GM12878 (cell line): Measurements from ENCODE around the gene EXOC4. TPM values are rescaled to one million over a fixed set of nuclear protein-coding genes. Genes with fewer than 3 reads are reported as not detected.

ENCODE experiments used
- ATAC-seq: fragments of 200-7000 bp; cut with Tn5 transposase; 3 replicates; pipeline ENCODE4 v1.9.1; 2020; ENCODE audit warnings: mild to moderate bottlenecking, moderate library complexity
- BruUV-seq: library from RNA; stranded (reverse); fragments of 400-500 nt; replicated peaks from 2 replicates; lab custom pipeline; 2021; lab: Mats Ljungman, UMichigan
- CTCF ChIA-PET: fragments of 300-600 bp; sonication (Branson Sonifier 250); formaldehyde crosslinking; extraction: SDS; loops from one replicate; lab custom pipeline; 2021; ENCODE audit warnings: inconsistent platforms; lab: Yijun Ruan, JAX
- POLR2A ChIA-PET: fragments of 350-600 bp; formaldehyde crosslinking; extraction: SDS; loops from one replicate; lab custom pipeline; 2021; ENCODE audit warnings: inconsistent platforms; lab: Charles Lee
- RAD21 ChIA-PET: fragments of 300-600 bp; sonication (Branson Sonifier 250); formaldehyde crosslinking; loops from one replicate; lab custom pipeline; 2023; ENCODE audit warnings: antibody characterized with exemption; ENCODE audit not compliant: unreplicated experiment; lab: Charles Lee
- SMC1A ChIA-PET: fragments of 300-600 bp; sonication (Branson Sonifier 250); formaldehyde crosslinking; loops from one replicate; lab custom pipeline; 2023; ENCODE audit not compliant: unreplicated experiment, uncharacterized antibody; lab: Charles Lee
- DNase-seq: peaks from one replicate; pipeline ENCODE4 v3.0.0-alpha.2; 2011; ENCODE audit warnings: low read depth, low spot score
- FAIRE-seq: peaks from 3 replicates; lab custom pipeline; 2011; peaks lifted over from hg19 to GRCh38; lab: Jason Lieb, UNC
- H2AFZ ChIP-seq: 2 replicates; pipeline ENCODE4 v1.6.0; 2011; ENCODE audit warnings: low read depth, low read length, control low read depth; ENCODE audit not compliant: control insufficient read depth
- H3K27ac ChIP-seq: 2 replicates; pipeline ENCODE4 v1.5.1; 2011; ENCODE audit warnings: control low read depth; ENCODE audit not compliant: control insufficient read depth, insufficient read depth
- H3K27me3 ChIP-seq, 2 experiments: replicated peaks in 1 of 2; 2 replicates each; pipeline versions ENCODE4 v1.6.0 to v1.6.1; 2011; ENCODE audit warnings: low read length in 1 of 2; ENCODE audit not compliant: control insufficient read depth in 2 of 2, insufficient read depth in 2 of 2
- H3K36me3 ChIP-seq, 2 experiments: 2 replicates each; pipeline ENCODE4 v1.5.1; 2011; ENCODE audit warnings: low read length in 1 of 2; ENCODE audit not compliant: control insufficient read depth in 2 of 2, insufficient read depth in 2 of 2
- H3K4me1 ChIP-seq: 2 replicates; pipeline ENCODE4 v1.6.1; 2011; ENCODE audit warnings: mild to moderate bottlenecking, low read length, moderate library complexity, mixed read lengths; ENCODE audit not compliant: control insufficient read depth, insufficient read depth
- H3K4me2 ChIP-seq: 2 replicates; pipeline ENCODE4 v1.6.0; 2011; ENCODE audit warnings: control low read depth; ENCODE audit not compliant: control insufficient read depth, insufficient read depth
- H3K4me3 ChIP-seq: fragments of 200-600 bp; sonication (generic); 2 replicates; pipeline ENCODE4 v1.5.1; 2016
- H3K79me2 ChIP-seq: 2 replicates; pipeline ENCODE4 v1.6.0; 2011; ENCODE audit warnings: low read length; ENCODE audit not compliant: control insufficient read depth, insufficient read depth
- H3K9ac ChIP-seq: 2 replicates; pipeline ENCODE4 v1.8.0; 2011; ENCODE audit warnings: low read length, control low read depth, mixed read lengths; ENCODE audit not compliant: control insufficient read depth, insufficient read depth
- H3K9me3 ChIP-seq: replicated peaks from 3 replicates; pipeline ENCODE4 v1.5.1; 2011; ENCODE audit warnings: mild to moderate bottlenecking, low read length; ENCODE audit not compliant: control insufficient read depth, insufficient read depth
- H4K20me1 ChIP-seq: 2 replicates; pipeline ENCODE4 v1.6.0; 2011; ENCODE audit not compliant: control insufficient read depth, insufficient read depth
- BRCA1 ChIP-seq: IDR thresholded peaks from 2 replicates; pipeline ENCODE4 v1.6.1; 2011; ENCODE audit warnings: low read depth, low read length, improper control_type of control experiment
- HDAC6 ChIP-seq: fragments of 200-600 bp; sonication (generic); IDR thresholded peaks from one replicate; pipeline ENCODE4 v1.8.0; 2017; ENCODE audit warnings: antibody characterized with exemption; ENCODE audit not compliant: unreplicated experiment
- IKZF1 ChIP-seq: fragments of 450-650 bp; conservative IDR thresholded peaks from 2 replicates; pipeline ENCODE4 v1.6.1; 2017; ENCODE audit warnings: antibody characterized with exemption, mild to moderate bottlenecking
- KDM1A ChIP-seq: fragments of 200-600 bp; sonication (generic); IDR thresholded peaks from 2 replicates; pipeline ENCODE4 v1.6.1; 2016; ENCODE audit warnings: borderline replicate concordance
- NFYA ChIP-seq: IDR thresholded peaks from 2 replicates; pipeline ENCODE4 v1.6.1; 2011; ENCODE audit warnings: low read depth, mild to moderate bottlenecking, low read length, improper control_type of control experiment, borderline replicate concordance
- PAX5 ChIP-seq: IDR thresholded peaks from 2 replicates; pipeline ENCODE4 v1.6.1; 2011; ENCODE audit warnings: low read depth, low read length, borderline replicate concordance
- RBBP5 ChIP-seq: fragments of 200-600 bp; sonication (generic); conservative IDR thresholded peaks from 2 replicates; pipeline ENCODE4 v1.6.1; 2016
- SIN3A ChIP-seq: IDR thresholded peaks from 2 replicates; pipeline ENCODE4 v1.6.1; 2012; ENCODE audit warnings: low read depth, low read length, improper control_type of control experiment
- SMAD1 ChIP-seq: fragments of 450-650 bp; IDR thresholded peaks from 2 replicates; pipeline ENCODE4 v1.6.1; 2018; ENCODE audit warnings: mild to moderate bottlenecking, low read depth; ENCODE audit not compliant: partially characterized antibody
- SP1 ChIP-seq: IDR thresholded peaks from one replicate; pipeline ENCODE4 v1.6.1; 2011; ENCODE audit warnings: low read depth, low read length
- TBL1XR1 ChIP-seq: IDR thresholded peaks from 2 replicates; pipeline ENCODE4 v1.6.1; 2012; ENCODE audit warnings: low read depth, low read length, improper control_type of control experiment
- ZBED1 ChIP-seq: IDR thresholded peaks from 2 replicates; pipeline ENCODE4 v1.6.1; 2016; ENCODE audit warnings: borderline replicate concordance
- ZNF217 ChIP-seq: fragments of 450-650 bp; IDR thresholded peaks from 2 replicates; pipeline ENCODE4 v1.6.1; 2017; ENCODE audit warnings: antibody characterized with exemption, mild to moderate bottlenecking
- ZNF622 ChIP-seq: fragments of 450-650 bp; IDR thresholded peaks from 2 replicates; pipeline ENCODE4 v1.6.1; 2017; ENCODE audit warnings: mild to moderate bottlenecking, inconsistent platforms
- WGBS: methylation state at CpG from one replicate; pipeline ENCODE4 v1.1.6; 2016; ENCODE audit warnings: low lambda C conversion rate; ENCODE audit not compliant: insufficient replicate concordance, insufficient coverage; ENCODE audit errors: missing lambda C conversion rate; 5-methylcytosine and 5-hydroxymethylcytosine counted together
- in situ Hi-C: fragments of 300-500 bp; cut with MboI; formaldehyde crosslinking; loops from 9 replicates; pipeline ENCODE4 v1.14.3; 2018; ENCODE audit warnings: mixed read lengths
- intact Hi-C: fragments of 100-400 bp; cut with micrococcal nuclease; formaldehyde crosslinking; loops from one replicate; pipeline ENCODE4 v1.14.2; 2022; ENCODE audit not compliant: unreplicated experiment
- polyA plus RNA-seq, 11 experiments: library from polyadenylated mRNA; depleted of rRNA in 4 of 11; unstranded in 6 of 11; stranded (reverse) in 5 of 11; fragments of >200 nt; fragmentation: Nextera tagmentation in 4 of 11; fragmentation: Illumina TruSeq in 1 of 11; extraction: Ambion mirVana in 4 of 11; extraction: Trizol in 1 of 11; gene quantifications; 1 replicate in 1 of 11; 2 replicates in 10 of 11; pipeline versions ENCODE4 v1.2.1 to v1.2.3, GENCODE V29; 2011 to 2016; ENCODE audit warnings: inconsistent platforms in 2 of 11, missing spikeins in 2 of 11, low read depth in 1 of 11
- total RNA-seq, 4 experiments: library from RNA; depleted of rRNA in 3 of 4; stranded (reverse); fragments of >200 nt in 3 of 4; fragmentation: Illumina TruSeq in 1 of 4; extraction: Trizol in 1 of 4; gene quantifications; 2 replicates each; pipeline versions ENCODE4 v1.2.1 to v1.2.3, GENCODE V29; 2013 to 2021
- TF ChIP-seq, protein P1 (sequence below): fragments of 150-350 bp; IDR thresholded peaks from 2 replicates; pipeline ENCODE4 v1.6.1; 2014; ENCODE audit warnings: mild to moderate bottlenecking, low read depth, low read length
- TF ChIP-seq, protein P2 (sequence below): fragments of 450-650 bp; IDR thresholded peaks from 2 replicates; pipeline ENCODE4 v1.6.1; 2017; ENCODE audit warnings: mild to moderate bottlenecking, moderate library complexity

EXOC4 gene
- total and polyA plus RNA-seq, 10 of the 15 experiments (the other 5 are each of a cell fraction or from before 2014, with no cell fraction given): 13.2 to 44.5 (median 29.6) TPM

DNA sequence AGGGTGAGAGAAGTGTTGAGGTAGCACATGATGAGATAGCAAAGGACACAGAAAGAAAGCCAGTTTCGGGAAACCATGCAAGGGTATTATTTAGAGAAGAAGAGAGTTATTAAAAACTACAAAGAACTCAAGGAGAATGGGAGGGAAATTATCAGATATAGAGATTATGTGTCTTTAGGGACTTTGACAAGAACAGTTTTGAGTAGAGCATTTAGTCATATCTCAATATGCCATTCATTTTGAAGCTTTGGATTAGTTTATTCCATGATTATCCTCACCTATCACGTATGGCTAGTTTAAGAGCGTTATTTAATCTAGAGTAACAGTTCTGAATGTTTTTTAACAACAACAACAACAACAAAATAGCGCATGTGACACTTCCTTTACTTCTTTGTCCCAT, 409.4 kb downstream of the EXOC4 start:
- RAD21 ChIA-PET: no interaction called here

More for the DNA sequence above, 409.4 kb downstream of the EXOC4 start:
- Histone ChIP-seq H3K9ac (no peak overlapping the region), H4K20me1 (no peaks in the 10 kb centered on the region), H2AFZ (no peak overlapping the region), H3K4me1 (no peaks in the 10 kb centered on the region), H3K9me3 (no peaks in the 10 kb centered on the region), H3K36me3 (no peaks in the 10 kb centered on the region), H3K27ac (no peak overlapping the region), H3K4me3 (no peak overlapping the region), H3K4me2 (no peak overlapping the region), H3K79me2 (no peaks in the 10 kb centered on the region), H3K27me3 (no peaks in the 10 kb centered on the region)
- intact Hi-C loops (no loop called here), in situ Hi-C loops (no loop called here)
- DNase-seq: no peak
- 95% methylated on average over 4 of the region's 4 CpGs for WGBS
- ChIA-PET SMC1A (interaction anchor here (1.3 to 1.5 kb wide), 2 partner anchors 12 to 34 kb away, joined by 3 to 5 read pairs; no protein-coding TSS in a partner anchor), POLR2A (no interaction called here), CTCF (interaction anchor here (1.5 kb wide), 1 partner anchor 12 kb away, joined by 3 read pairs; no protein-coding TSS in a partner anchor)
- FAIRE-seq: no peak
- ATAC-seq: no peak
- BruUV-seq: no TSS peak
- TF ChIP-seq RBBP5: no peak
- no peak for TF ChIP-seq SIN3A
- no peak for TF ChIP-seq ZBED1
- TF ChIP-seq SP1: no peak
- no peak for TF ChIP-seq ZNF217
- TF ChIP-seq PAX5: no peak
- no peak for TF ChIP-seq TBL1XR1
- no peak for TF ChIP-seq IKZF1
- no peak for TF ChIP-seq KDM1A
- TF ChIP-seq, protein P1, sequence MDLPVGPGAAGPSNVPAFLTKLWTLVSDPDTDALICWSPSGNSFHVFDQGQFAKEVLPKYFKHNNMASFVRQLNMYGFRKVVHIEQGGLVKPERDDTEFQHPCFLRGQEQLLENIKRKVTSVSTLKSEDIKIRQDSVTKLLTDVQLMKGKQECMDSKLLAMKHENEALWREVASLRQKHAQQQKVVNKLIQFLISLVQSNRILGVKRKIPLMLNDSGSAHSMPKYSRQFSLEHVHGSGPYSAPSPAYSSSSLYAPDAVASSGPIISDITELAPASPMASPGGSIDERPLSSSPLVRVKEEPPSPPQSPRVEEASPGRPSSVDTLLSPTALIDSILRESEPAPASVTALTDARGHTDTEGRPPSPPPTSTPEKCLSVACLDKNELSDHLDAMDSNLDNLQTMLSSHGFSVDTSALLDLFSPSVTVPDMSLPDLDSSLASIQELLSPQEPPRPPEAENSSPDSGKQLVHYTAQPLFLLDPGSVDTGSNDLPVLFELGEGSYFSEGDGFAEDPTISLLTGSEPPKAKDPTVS: no peak
- TF ChIP-seq NFYA: no peak
- no peak for TF ChIP-seq BRCA1
- TF ChIP-seq HDAC6: no peak
- TF ChIP-seq SMAD1: no peak
- TF ChIP-seq, protein P2, sequence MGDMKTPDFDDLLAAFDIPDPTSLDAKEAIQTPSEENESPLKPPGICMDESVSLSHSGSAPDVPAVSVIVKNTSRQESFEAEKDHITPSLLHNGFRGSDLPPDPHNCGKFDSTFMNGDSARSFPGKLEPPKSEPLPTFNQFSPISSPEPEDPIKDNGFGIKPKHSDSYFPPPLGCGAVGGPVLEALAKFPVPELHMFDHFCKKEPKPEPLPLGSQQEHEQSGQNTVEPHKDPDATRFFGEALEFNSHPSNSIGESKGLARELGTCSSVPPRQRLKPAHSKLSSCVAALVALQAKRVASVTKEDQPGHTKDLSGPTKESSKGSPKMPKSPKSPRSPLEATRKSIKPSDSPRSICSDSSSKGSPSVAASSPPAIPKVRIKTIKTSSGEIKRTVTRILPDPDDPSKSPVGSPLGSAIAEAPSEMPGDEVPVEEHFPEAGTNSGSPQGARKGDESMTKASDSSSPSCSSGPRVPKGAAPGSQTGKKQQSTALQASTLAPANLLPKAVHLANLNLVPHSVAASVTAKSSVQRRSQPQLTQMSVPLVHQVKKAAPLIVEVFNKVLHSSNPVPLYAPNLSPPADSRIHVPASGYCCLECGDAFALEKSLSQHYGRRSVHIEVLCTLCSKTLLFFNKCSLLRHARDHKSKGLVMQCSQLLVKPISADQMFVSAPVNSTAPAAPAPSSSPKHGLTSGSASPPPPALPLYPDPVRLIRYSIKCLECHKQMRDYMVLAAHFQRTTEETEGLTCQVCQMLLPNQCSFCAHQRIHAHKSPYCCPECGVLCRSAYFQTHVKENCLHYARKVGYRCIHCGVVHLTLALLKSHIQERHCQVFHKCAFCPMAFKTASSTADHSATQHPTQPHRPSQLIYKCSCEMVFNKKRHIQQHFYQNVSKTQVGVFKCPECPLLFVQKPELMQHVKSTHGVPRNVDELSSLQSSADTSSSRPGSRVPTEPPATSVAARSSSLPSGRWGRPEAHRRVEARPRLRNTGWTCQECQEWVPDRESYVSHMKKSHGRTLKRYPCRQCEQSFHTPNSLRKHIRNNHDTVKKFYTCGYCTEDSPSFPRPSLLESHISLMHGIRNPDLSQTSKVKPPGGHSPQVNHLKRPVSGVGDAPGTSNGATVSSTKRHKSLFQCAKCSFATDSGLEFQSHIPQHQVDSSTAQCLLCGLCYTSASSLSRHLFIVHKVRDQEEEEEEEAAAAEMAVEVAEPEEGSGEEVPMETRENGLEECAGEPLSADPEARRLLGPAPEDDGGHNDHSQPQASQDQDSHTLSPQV: no peak
- no peak for TF ChIP-seq ZNF622
